OCI-M1 (cell line): ENCODE measurements around the gene DNAJA2.
"Not testable (repeated sequence)": the region's sequence is repeated elsewhere in the genome, so short reads cannot be mapped to it uniquely, and the experiment has no call there.

Source experiments
- DNase-seq: peaks from one replicate; lab custom pipeline; 2025; lab: John Stamatoyannopoulos, UW

DNAJA2 gene

DNA sequence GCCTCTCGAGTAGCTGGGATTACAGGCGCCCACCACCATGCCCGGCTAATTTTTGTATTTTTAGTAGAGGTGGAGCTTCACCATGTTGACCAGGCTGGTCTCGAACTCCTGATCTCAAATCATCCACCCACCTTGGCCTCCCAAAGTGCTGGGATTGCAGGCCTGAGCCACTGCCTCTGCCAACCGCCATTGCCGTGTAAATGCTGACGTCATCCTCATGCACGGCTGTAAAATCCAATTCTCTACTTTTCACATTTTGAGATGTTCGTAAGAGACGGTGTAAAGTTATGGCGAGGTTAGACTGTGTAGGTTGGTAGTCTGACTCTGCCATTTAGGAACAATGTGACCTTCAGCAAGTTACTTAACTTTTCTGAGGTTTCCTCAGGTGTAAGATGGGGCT lies 1.7 kb upstream of the DNAJA2 start:
- DNase-seq = no peak

DNA sequence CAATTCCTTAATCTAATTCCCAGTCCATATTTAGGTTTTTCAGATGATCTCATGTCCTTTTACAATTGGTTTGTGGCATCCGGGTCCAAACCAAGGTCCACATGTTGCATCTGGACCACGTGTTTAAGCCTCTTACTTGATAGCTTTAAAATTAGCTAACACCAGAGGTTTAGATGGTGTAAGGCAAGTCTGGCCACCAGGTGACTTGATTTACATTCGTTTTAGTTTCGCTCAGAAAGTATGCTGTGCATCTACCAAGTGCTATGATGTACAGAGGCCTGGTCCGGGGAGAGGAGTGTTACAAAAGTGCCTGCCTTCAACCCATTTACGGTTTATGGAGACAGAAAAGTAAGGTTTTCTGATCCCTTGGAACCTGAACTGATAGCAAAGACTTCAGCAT lies 878 bp upstream of the DNAJA2 start:
- peak; percentile 40 for DNase-seq

DNA sequence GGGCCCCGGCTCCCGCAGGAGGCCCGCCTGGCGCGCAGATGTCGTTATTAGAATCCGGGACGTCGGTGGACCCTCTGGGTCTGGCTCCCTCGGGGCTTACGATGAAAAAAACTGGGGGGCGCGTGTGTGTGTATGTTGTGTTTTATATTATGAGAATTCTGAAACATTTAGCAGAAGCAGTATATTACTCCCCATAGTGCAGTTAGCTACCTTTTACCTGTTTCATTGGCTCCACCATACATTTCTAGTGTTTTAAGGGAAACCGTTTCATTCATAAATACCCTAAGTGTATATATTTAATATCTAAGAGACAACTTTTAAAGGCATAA lies 486 bp upstream of the DNAJA2 start:
- DNase-seq = no peak

DNA sequence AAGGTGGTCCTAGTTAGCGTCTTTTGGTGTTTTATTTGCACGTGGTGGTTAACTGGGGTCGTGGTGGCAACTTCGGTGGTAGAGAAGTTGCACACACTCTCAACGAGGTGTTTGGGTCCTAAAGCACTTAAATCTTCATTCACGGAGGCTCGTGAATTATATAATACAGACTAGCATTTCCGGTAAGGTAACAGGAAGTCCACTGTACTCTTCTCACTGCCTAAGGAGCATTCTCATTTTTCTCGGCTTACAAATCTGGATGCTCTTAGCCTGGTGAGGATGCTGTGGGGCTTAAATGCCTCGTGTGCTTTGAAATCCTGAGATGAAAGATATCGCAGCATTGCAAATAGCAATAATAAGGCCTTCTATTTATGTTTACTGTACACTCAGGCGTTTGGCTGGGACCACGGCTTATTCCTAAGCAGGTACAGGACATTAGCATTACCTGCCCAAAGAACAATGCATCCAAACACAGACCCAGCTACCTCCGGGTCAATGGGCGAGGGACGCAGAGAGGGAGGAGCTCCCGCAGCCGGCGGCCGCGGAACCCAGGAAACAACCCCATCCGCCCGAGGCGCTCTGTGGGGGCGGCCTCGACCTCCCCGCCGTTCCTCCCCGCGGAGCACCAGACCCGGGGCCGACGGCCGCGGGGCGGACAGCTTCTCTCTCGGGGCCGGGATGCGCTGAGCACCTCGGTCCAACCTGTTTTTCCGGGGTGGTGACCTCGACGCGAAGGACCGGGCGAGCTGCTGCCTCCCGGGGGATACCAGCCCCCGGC lies 856 bp downstream of the DNAJA2 start:
- peak; percentile 34 for DNase-seq

DNA sequence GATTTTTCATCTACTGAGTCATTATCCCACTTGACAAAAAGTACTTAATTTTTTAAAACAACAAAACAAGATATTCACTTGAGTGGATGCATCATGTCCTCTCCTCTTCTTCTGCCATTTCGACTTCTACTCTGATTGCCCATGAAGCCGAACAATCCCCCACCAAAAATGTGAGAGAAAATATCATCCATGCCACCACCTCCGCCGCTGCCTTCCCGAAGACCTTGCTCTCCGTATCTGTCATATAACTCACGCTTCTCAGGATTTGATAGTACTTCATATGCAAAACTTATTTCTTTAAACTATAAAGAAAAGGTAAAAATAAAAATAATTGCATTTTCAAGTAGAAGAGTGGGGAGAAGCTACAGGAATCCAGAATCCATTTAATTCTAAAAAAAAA lies 2.2 kb downstream of the DNAJA2 start:
- no peak for DNase-seq

DNA sequence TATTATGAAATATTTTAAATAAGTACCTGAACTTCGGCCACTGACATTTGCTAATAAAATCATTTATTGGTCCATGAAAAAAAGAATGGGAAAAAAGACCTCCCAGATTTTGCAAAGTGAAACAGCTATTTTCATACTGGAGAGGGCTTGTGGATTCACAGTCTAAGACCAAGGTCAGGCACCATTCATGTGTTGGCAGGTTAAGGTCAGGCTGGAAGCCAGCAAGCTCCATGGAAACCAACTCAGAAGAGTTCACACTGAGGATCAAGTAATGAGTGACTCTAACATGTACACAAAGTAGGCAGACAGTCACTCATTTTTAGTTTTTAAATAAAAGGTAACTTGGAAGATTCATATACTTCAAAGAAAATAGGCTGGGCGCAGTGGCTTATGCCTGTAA lies 3.4 kb downstream of the DNAJA2 start:
- DNase-seq = no peak

DNA sequence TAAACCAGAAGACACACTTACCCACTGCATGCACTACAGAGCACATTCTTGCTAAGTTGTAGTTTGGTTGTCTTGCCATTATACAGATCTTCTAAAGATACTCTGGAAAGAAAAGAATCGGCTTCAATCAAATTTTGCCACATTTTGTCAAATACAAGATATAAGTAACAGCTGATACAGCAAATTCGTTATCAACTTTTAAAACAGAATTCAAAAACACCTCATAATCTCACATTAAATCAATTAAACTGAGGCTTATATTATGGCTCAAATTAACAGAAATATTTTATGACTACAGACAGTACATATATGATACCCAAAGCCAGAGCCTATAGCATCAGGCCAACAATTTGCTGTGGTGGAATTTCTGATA lies 5.4 kb downstream of the DNAJA2 start:
- no peak for DNase-seq

DNA sequence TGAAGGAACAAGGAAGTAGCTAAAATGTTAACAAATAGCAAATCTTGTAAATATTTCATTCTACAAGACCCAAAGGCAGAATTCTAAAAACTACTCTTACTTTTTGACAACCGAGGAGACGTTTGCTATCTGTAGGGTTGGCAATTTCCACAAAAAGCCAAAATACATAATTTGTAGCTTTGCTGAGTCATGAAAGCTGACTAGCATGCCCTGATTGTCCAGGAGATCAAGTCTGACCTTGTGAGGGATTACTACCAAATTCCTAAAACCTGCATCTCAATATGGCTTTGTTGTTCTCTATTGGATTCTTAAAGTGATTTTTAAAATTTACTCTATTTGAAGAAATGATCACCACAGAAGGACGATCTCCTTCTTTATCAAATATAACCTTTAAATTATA lies 10.8 kb downstream of the DNAJA2 start:
- no peak for DNase-seq

DNA sequence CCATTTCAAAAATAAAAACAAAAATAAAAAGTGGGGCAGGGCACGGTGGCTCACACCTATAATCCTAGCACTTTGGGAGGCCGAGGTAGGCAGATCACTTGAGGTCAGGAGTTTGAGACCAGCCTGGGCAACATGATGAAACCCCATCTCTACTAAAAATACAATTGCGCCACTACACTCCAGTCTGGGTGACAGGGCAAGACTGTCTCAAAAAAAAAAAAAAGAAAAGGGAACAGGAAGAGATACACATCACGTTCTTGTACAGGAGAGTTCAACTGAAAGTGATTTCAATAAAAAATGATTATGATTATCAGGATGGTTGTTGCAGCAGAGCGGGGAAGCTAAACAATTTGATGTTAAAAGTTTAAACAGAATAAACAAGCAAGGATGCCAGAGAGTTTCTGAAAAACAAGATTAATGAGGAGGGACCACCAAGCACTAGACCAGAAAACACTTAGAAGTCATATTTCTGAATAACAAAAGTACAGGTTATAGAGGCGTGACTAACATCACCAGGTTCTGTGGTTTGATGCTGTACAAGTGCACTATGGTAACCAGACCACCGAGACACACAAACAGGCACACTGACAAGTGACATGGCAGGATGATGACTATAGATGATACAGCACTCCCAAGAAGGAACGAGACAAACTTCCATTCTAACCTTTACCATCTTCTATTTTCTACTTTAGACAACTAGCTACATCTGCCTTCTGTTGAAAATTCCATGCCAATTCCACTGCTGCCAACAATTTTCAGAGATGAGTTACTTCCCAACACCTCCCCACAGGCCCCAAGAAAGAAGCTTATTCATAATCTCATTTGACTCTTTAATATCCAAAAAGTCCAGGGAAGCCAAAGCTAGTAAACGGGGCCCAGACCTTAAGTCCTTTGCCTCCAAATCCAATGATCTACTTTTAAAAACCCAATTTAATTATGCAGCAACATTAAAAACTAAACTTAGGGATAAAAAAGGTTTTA lies 11.8 kb downstream of the DNAJA2 start:
- DNase-seq = no peak

DNA sequence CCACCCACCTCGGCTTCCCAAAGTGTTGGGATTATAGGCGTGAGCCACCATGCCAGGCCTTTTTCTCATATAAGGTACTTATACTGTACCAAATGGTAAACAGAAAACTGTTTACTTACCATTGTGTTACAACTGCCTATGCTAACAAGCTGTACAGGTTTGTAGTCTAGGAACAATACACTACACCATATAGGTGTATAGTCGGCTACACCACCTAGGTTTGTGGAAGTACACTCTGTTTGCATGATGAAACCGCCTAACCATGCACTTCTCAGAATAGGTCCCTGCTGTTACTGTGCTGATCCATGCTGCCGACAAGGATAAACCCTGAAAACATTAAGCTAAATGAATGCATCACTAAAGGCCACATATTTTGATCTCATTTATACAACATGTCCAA lies 18.9 kb downstream of the DNAJA2 start:
- no peak for DNase-seq

DNA sequence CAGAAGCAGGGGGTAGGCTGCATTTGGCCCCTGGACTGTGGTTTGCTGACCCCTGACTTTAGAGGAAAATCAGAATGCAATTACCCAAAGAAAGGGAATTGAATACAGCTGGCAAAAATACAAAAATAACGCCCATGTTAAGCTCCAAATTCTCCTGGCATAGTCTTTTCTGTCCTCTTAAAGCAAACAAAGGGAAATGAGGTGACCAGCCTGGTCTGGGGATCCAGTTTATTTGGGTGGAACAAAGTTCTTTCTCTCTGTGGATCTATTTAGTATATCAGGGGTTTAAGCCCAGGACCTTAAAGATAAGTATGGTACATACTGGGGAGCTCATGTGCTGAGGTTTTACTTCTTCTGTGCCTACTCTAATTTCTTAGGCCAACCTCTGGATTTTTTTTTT lies 23.5 kb downstream of the DNAJA2 start:
- no peak for DNase-seq

DNA sequence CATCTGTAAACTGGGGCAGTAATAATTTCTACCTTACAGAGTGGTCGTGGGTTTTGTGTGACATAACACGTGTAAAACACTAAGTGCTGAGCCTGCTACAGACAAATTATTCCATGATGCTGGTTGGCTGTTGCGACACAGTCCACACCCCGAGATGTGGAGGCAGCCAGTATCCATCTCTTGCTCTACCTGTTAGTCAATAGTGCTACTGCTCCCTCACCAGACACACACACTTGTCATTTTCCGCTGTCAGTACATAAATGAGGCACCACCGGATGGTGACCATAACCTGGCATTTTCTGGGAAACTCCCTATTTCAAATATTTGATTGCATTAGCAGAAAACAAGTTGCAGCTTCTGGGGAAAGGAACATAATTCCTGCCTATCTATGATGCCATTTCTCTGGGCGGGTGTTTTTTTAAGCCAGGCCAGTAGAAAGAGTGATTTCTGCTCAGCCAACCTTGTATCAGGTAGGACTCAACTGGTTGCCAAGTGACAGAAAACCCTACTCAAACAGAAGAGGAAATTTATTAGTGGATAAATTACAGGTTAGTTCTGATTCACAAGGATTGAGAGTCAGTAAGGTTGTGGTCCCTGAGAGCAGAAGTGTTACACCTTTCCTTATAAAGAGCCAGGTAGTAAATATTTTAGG lies 24.1 kb downstream of the DNAJA2 start:
- no peak for DNase-seq

DNA sequence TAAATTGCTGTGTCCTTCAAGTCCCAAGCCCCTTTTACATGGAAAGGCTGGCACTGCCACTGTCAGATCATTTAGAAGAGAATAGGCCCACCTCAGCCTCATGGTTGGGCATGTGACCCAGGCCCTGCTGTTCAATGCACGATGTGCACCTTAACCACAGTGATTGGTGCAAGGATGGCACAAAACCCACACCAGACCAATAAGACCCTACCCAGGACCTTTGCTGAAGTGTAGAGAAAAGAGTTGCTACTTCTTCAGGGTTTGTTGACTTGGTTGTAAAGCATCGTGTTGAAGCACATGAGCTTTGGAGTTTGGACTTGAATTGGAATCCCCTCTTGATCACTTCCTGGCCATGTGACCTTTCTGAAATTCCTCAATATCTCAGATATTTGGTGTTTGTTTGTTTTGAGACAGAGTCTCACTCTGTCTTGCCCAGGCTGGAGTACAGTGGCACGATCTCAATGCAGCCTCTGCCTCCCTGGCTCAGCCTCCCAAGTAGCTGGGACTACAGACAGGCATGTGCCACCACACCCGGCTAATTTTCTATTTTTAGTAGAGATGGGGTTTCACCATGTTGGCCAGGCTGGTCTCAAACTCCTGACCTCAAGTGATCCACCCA lies 24.8 kb downstream of the DNAJA2 start:
- no peak for DNase-seq

DNA sequence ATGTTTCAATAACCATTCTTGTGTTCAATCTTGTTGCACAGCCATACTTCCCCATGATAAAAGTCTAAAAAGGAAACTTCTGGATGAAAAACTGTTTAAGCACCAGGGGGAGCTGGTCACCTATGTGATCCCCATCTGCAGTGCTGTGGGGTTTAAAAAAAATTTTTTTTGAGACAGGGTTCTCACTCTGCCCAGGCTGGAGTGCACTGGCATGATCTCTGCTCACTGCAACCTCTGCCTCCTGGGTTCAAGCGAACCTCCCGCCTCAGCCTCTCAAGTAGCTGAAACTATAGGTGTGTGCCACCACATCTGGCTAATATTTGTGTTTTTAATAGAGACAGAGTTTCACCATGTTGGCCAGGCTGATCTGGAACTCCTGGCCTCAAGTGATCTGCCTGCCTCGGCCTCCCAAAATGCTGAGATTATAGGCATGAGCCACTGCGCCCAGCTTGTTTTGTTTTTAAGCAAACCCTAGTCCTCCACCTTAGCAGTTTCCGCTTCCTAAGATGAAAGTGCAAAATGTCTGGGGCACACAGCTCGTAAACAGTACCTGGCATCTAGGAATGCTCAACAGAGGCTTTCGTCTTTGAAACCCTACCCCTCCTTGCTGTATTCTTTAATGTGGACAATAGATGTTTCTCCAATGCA lies 25.4 kb downstream of the DNAJA2 start:
- DNase-seq = peak; percentile 71

DNA sequence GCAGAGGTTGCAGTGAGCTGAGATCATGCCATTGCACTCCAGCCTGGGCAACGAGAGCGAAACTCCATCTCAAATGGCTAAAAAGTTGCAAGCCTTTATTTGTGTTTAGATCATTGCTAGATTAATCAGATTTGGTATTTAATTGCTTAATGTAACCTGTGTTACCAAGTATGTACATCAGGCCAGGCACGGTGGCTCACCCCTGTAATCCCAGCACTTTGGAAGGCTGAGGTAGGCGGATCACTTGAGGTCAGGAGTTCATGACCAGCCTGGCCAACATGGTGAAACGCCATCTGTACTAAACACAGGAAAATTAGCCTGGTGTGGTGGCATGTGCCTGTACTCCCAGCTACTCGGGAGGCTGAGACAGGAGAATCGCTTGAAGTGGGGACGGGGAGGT lies 28.8 kb downstream of the DNAJA2 start:
- not testable (repeated sequence) for DNase-seq

DNA sequence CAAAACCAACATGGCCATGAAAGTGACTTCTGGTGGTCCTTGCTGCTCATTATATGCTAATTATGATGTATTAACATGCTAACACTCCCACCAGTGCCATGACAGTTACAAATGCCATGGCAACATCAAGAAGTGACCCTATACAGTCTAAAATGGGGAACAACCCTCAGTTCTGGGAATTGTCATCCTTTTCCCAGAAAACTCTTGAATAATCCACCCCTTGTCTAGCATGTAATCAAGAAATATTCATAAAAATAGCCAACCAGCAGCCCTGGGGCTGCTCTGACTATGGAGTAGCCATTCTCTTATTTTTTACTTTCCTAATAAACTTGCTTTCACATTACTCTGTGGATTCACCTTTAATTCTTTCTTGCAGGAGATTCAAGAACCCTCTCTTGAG lies 35.9 kb downstream of the DNAJA2 start:
- DNase-seq = peak; percentile 78

DNA sequence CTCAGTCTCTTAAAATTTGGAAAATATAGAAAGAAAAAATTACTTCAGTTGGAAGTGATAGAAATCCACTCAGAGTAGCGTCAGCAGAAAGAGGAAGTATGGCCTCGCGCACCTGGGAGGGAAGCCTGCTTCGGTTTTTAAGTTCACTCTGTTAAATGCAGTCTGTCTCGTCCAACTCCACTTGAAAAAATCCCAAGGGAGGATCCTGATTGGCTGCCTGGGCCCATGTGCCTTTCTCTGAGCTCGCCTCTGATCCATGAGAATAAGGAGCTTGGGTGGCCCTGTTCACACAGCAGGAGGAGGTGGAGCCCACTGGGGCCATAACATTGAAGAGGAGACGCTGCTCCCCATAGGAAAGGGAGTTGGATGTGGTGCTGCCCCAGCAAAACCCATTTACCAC lies 40.7 kb downstream of the DNAJA2 start:
- peak; percentile 57 for DNase-seq

DNA sequence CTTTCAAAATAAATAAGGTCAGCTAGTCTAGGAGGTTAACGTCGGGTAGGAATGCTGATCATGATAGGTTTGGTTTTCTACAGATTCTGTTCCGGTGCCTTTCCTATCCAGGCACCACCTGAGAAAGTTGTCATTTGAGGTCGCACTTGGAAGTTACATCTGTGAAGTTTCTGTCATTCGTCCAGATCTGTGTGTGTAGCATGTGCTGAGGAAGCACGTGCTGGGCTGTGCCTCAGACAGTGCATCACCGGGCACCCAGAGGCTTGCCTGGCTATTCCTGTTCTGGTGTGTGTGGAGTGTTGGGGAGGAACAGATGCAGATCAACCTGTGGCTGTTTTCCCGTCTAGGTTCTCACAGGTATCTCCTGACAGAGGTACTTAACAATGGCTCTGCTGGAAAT lies 42.6 kb downstream of the DNAJA2 start:
- DNase-seq = no peak

DNA sequence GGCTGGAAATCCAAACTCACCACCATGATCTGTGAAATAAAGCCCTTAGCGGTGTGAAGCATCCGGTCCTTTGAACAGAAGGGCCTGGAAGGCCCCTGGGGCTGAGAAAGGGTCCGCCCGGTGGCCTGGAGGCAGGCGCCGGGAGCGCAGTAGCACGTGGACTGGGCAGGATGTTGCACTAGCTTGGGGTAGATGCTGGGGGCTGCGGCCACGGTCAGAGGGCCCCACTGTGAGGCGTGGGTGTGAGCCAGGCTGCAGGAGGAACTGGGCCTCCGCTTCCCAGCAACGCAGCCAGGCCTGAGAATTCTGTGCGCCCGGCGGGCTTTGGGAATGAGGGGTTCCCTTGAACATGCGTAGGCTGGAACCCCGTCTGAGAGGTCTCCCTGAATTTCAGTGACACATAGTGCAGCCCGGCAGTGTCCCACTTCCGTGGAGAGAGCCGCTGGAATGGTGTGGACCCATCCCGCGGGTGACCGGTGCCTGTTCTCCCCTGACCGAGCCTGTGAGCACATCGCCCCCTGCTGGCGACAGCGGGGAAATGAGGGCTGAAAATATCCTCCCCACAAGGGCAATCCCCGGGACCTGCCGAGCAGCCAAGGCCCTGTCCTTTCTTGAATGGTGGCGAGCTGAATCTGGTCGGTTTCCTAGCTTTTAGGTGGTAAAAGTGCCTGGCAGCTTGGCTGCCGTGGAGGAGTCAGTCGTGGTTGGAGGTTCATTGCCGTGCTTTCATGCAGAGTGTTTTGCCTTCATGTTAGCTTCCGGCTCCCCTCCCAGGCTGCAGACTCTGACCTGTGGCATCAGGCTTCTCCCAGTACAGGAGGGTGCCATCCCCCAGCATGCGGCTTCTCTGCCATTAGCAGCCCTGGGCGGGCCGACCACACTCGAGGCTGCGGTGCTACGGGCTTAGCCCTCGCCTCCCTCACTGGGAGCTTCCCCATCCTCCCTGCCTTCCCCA lies 43.8 kb downstream of the DNAJA2 start:
- DNase-seq = peak; percentile 67

DNA sequence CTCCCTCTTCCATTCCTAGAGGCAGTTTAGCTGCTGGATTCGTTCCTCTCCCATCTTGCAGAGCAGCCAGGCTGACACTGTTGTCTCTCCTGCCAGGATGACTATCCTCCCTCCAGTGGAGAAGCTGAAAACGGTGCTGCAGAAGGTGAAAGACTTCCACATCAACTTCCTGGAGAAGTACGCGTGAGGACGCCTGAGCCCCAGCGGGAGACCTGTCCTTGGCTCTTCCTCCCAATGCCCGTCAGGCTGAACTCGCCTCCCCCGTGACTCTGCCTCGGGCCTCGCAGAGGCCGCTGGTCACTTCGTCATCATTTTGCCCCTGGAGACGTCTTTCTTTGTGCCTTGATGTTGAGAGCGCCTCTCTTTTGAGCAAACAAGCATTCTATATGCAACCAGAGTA lies 44.7 kb downstream of the DNAJA2 start:
- no peak for DNase-seq

DNA sequence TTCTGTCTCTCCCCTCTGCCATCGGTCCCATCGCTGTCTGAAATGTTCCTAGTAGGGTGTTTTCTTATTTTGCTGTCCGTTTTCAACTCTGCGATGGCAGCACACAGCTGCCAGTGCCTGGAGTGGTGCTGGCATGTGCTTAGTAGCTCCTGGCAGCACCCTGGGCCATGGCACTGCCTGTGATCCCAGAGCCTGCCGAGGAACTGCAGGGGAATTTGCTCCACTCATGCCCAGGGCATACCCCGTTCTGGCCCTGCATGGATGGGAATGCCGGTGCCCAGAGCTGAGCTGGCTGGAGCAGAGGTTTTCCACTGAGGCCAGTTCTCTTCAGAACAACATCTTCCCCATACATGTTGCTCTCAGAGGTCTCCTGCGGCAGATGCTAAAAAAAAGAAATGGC lies 46.2 kb downstream of the DNAJA2 start:
- no peak for DNase-seq
